ENCODE data around the gene CFAP20. TPM values are rescaled to one million over a fixed set of nuclear protein-coding genes. Genes with fewer than 3 reads are reported as not detected.

The CFAP20 gene
- total RNA-seq, 1 experiment from 2014 or later = 58.3 TPM

- no peak overlapping the region for H2AFZ ChIP-seq (ENCODE audit: low read length)
- DNase-seq (no peak), ATAC-seq (no peak)
- H3K9ac ChIP-seq (ENCODE audit: low read length) = no peak overlapping the region
- no TSS peak for BruUV-seq (replicated peaks)
- ChIA-PET POLR2A (ENCODE audit: unreplicated experiment) (no interaction called here), CTCF (no interaction called here)
- H3K4me2 ChIP-seq (ENCODE audit: low read length) = no peak overlapping the region
- no peak for TF ChIP-seq EZH2phosphoT487 (IDR thresholded peaks at IDR 0.05; ENCODE audit: borderline replicate concordance, low read length)
- TF ChIP-seq EZH2 (IDR thresholded peaks at IDR 0.05; ENCODE audit: low read length, unreplicated experiment) = no peak
- TF ChIP-seq CTCF (conservative IDR thresholded peaks at IDR 0.05; ENCODE audit: low read depth, low read length) = no peak
- no peak overlapping the region for H3K4me3 ChIP-seq (ENCODE audit: low read length)
- H3K27ac ChIP-seq (ENCODE audit: low read length) = no peak overlapping the region
- no peaks in the 10 kb centered on the region for H4K20me1 ChIP-seq (ENCODE audit: low read length)
- no peaks in the 10 kb centered on the region for H3K9me3 ChIP-seq (ENCODE audit: low read length)
- H3K36me3 ChIP-seq (ENCODE audit: low read depth, low read length) = no peaks in the 10 kb centered on the region
- no peaks in the 10 kb centered on the region for H3K27me3 ChIP-seq (ENCODE audit: low read length)
- no peaks in the 10 kb centered on the region for H3K9me2 ChIP-seq (replicated peaks; ENCODE audit: low read length)
- H3K4me1 ChIP-seq (ENCODE audit: insufficient read depth, low read length) = no peaks in the 10 kb centered on the region
- no peaks in the 10 kb centered on the region for H3F3A ChIP-seq (ENCODE audit: low read length, unreplicated experiment)
- intact Hi-C loops (cut with micrococcal nuclease) = no loop called here
- no peaks in the 10 kb centered on the region for H3K79me2 ChIP-seq (ENCODE audit: low read length)
Measured at GRCh38 chr16:58105631-58106030, 23.6 kb downstream of the CFAP20 start.

DNA sequence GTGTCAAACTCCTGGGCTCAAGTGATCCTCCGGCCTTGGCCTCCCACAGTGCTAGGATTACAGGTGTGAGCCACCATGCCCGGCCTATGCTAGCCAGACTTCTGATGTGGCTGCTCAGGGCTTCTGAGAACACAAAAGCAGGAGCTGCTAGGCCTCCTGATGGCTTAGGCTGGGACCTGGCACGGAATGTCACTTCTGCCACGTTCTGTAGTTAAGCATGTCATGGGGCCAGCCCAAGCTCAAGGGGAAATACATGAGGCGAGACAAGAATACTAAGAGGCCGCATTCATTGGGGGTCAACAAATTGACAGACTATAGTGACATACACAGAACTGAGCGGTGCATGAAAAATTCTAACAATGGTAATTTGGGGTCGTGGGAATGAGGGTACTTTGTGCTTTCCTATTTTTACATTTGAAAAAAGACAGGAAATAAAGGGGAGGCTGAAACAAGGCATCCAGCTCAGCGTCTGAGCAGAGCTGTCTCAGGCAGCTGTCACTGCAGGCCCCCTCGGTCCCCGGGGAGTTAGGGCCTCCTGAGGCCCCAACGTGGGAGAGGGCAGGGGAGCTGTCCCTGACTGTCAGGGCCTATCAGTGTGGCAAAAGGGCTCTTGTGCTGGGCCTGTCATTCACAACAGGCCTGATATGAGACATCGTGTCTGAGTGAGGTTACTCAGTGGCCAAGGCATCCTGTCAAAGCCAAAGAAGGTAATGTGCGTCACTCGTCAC, 26.4 kb downstream of the CFAP20 start:
- no peak overlapping the region for H3K27ac ChIP-seq (ENCODE audit: low read length)
- CTCF ChIA-PET = no interaction called here
- H3K4me2 ChIP-seq (ENCODE audit: low read length) = no peak overlapping the region
- intact Hi-C loops (cut with micrococcal nuclease) = no loop called here
- no peaks in the 10 kb centered on the region for H3F3A ChIP-seq (ENCODE audit: low read length, unreplicated experiment)
- POLR2A ChIA-PET (ENCODE audit: unreplicated experiment) = no interaction called here
- no peak overlapping the region for H3K9ac ChIP-seq (ENCODE audit: low read length)
- H3K36me3 ChIP-seq (ENCODE audit: low read depth, low read length) = no peaks in the 10 kb centered on the region
- DNase-seq (no peak), ATAC-seq (no peak)
- H3K79me2 ChIP-seq (ENCODE audit: low read length) = no peaks in the 10 kb centered on the region
- no TSS peak for BruUV-seq (replicated peaks)
- TF ChIP-seq EZH2 (IDR thresholded peaks at IDR 0.05; ENCODE audit: low read length, unreplicated experiment) = no peak
- no peak for TF ChIP-seq EZH2phosphoT487 (IDR thresholded peaks at IDR 0.05; ENCODE audit: borderline replicate concordance, low read length)
- no peak for TF ChIP-seq CTCF (conservative IDR thresholded peaks at IDR 0.05; ENCODE audit: low read depth, low read length)
- no peaks in the 10 kb centered on the region for H4K20me1 ChIP-seq (ENCODE audit: low read length)
- no peaks in the 10 kb centered on the region for H3K27me3 ChIP-seq (ENCODE audit: low read length)
- no peaks in the 10 kb centered on the region for H3K9me3 ChIP-seq (ENCODE audit: low read length)
- H2AFZ ChIP-seq (ENCODE audit: low read length) = no peak overlapping the region
- H3K4me1 ChIP-seq (ENCODE audit: insufficient read depth, low read length) = no peaks in the 10 kb centered on the region
- H3K4me3 ChIP-seq (ENCODE audit: low read length) = no peak overlapping the region
- no peaks in the 10 kb centered on the region for H3K9me2 ChIP-seq (replicated peaks; ENCODE audit: low read length)

DNA sequence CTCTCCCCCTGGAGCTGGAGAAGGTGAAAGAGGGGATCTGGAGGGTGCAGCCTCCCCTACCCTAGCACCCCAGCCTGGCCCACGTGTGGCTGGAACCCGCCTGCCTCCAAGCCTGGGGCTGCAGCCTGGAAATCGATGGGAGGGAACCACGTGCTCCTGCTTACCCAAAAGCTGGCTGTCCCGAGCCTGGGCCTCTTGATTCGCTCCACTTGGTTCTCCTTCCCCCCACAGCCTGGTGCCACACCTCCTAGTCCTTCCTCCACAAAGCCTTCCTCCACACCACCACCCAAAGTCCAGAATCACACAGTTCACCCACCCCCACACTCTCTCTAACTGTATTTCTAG, 29.3 kb downstream of the CFAP20 start:
- H3K9me3 ChIP-seq (ENCODE audit: low read length) = no peaks in the 10 kb centered on the region
- no peaks in the 10 kb centered on the region for H3K27me3 ChIP-seq (ENCODE audit: low read length)
- H3K79me2 ChIP-seq (ENCODE audit: low read length) = no peaks in the 10 kb centered on the region
- no peaks in the 10 kb centered on the region for H4K20me1 ChIP-seq (ENCODE audit: low read length)
- H2AFZ ChIP-seq (ENCODE audit: low read length) = no peak overlapping the region
- H3K27ac ChIP-seq (ENCODE audit: low read length) = no peak overlapping the region
- H3K4me3 ChIP-seq (ENCODE audit: low read length) = no peak overlapping the region
- no peaks in the 10 kb centered on the region for H3K4me1 ChIP-seq (ENCODE audit: insufficient read depth, low read length)
- ATAC-seq (no peak), DNase-seq (no peak)
- POLR2A ChIA-PET (ENCODE audit: unreplicated experiment) = no interaction called here
- H3K4me2 ChIP-seq (ENCODE audit: low read length) = no peak overlapping the region
- intact Hi-C loops (cut with micrococcal nuclease) = no loop called here
- CTCF ChIA-PET = no interaction called here
- H3F3A ChIP-seq (ENCODE audit: low read length, unreplicated experiment) = no peaks in the 10 kb centered on the region
- no TSS peak for BruUV-seq (replicated peaks)
- no peaks in the 10 kb centered on the region for H3K9me2 ChIP-seq (replicated peaks; ENCODE audit: low read length)
- no peak overlapping the region for H3K9ac ChIP-seq (ENCODE audit: low read length)
- no peaks in the 10 kb centered on the region for H3K36me3 ChIP-seq (ENCODE audit: low read depth, low read length)
- TF ChIP-seq CTCF (conservative IDR thresholded peaks at IDR 0.05; ENCODE audit: low read depth, low read length) (no peak), EZH2phosphoT487 (IDR thresholded peaks at IDR 0.05; ENCODE audit: borderline replicate concordance, low read length) (no peak), EZH2 (IDR thresholded peaks at IDR 0.05; ENCODE audit: low read length, unreplicated experiment) (no peak)
